VCaP (cell line): ENCODE data around the gene SALL4.
"Not testable (repeated sequence)": the region's sequence is repeated elsewhere in the genome, so short reads cannot be mapped to it uniquely, and the experiment has no call there.

Experiments used
- H3K27ac ChIP-seq: fragments of 450-650 bp; 2 replicates; pipeline ENCODE4 v1.5.1; 2017
- TF ChIP-seq, protein P1 (sequence below): fragments of 450-650 bp; conservative IDR thresholded peaks from 2 replicates; pipeline ENCODE4 v1.5.1; 2017; ENCODE audit warnings: mild to moderate bottlenecking, moderate library complexity

SALL4 gene

DNA sequence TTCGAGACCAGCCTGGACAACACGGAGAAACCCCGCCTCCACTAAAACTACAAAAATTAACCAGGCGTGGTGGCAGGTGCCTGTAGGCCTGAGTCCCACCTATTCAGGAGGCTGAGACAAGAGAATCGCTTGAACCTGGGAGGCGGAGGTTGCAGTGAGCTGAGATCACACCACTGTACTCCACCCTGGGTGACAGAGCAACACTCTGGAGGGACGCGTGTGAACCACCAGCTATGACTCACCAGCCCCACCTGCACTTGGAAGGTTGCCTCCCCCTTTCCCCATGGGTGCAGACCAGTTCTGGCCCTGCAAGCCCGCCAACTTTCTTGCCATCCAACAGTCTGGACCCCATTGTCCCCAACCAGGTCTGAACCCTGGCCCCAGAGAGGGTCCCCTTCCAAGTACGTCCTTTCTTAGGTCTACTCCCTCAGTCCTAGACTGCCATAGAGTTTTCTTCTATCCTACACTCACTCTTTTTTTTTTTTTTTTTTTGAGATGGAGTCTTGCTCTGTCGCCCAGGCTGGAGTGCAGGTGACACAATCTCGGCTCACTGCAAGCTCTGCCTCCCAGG, 63.4 kb downstream of the SALL4 start:
- no peak overlapping the region for H3K27ac ChIP-seq
- TF ChIP-seq, protein P1, sequence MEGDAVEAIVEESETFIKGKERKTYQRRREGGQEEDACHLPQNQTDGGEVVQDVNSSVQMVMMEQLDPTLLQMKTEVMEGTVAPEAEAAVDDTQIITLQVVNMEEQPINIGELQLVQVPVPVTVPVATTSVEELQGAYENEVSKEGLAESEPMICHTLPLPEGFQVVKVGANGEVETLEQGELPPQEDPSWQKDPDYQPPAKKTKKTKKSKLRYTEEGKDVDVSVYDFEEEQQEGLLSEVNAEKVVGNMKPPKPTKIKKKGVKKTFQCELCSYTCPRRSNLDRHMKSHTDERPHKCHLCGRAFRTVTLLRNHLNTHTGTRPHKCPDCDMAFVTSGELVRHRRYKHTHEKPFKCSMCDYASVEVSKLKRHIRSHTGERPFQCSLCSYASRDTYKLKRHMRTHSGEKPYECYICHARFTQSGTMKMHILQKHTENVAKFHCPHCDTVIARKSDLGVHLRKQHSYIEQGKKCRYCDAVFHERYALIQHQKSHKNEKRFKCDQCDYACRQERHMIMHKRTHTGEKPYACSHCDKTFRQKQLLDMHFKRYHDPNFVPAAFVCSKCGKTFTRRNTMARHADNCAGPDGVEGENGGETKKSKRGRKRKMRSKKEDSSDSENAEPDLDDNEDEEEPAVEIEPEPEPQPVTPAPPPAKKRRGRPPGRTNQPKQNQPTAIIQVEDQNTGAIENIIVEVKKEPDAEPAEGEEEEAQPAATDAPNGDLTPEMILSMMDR = no peak

DNA sequence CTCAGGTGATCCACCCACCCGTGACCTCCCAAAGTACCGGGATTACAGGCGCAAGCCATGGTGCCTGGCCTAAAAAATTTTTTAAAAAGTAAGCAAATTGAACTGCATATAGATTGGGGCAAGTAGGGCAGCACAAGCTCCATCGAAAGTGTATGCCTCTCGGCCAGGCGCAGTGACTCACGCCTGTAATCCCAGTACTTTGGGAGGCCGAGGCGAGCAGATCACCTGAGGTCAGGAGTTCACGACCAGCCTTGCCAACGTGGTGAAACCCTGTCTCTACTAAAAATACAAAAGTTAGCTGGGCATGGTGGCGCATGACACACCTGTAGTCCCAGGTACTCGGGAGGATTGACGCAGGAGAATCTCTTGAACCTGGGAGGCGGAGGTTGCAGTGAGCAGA, 64.1 kb downstream of the SALL4 start:
- not testable (repeated sequence) for H3K27ac ChIP-seq

DNA sequence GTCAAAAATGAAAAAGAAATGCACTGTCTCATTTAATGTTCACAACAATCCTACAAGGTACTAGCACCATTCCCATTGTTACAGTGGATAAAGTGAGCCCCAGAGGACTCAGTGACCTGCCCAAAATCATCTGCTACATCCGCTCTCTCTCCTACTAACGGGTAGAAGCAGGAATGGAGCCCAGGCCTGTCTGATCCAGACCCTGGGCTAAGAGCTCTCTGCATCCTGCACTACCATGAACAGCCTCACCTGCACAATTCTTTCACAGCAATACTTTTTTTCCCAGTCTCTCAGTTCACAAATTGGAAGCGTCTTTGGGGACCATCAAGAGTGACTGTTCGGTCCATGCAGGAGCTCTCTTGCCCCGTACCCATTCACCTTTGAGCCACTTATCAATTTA, 65.4 kb downstream of the SALL4 start:
- TF ChIP-seq, protein P1 = no peak

DNA sequence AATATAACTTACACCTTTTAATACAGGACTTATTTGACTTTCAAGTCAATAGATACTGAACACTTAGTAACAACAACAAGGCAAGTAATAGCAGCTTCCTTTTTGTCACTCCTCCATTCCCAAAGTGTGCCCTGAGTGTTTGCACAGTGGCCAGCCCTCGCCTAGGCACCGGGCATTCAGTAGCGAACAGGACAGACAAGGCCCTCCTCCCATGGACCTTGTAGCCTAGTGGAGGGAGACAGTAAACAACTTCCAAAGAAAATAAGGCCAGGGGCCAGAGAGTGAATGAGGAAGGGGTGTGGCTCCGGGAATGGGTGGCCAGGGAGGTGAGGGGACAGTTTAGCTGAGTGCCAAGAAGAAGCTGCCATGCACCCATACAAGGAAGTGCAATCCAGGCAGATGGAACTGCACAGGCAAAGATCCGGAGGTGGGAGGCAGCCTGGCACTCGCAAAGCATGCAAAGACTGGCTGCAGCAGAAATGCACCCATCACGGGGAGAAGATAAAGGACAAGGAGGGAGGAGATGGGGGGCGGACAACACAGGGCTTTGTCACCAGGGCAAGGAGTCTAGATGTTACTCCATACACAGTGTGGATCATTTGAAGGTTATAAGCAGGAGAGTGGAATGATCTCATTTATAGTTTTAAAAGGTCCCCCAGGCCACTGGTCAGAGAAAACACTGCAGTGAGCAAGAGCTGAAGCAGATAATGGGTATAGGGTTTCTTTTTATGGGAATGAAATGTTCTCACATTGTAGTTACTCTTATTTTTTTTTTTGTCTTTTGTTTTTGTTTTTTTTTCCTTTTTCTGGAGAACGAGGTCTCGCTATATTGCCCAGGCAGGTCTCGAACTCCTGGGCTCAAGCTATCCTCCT, 66.4 kb downstream of the SALL4 start:
- TF ChIP-seq, protein P1 = no peak
- peak overlapping the region; percentile 21; the same call in 1 of the 2 replicates for H3K27ac ChIP-seq

More for the DNA sequence above, 65.4 kb downstream of the SALL4 start:
- H3K27ac ChIP-seq = peak overlapping the region; percentile 9; the same call in 1 of the 2 replicates

DNA sequence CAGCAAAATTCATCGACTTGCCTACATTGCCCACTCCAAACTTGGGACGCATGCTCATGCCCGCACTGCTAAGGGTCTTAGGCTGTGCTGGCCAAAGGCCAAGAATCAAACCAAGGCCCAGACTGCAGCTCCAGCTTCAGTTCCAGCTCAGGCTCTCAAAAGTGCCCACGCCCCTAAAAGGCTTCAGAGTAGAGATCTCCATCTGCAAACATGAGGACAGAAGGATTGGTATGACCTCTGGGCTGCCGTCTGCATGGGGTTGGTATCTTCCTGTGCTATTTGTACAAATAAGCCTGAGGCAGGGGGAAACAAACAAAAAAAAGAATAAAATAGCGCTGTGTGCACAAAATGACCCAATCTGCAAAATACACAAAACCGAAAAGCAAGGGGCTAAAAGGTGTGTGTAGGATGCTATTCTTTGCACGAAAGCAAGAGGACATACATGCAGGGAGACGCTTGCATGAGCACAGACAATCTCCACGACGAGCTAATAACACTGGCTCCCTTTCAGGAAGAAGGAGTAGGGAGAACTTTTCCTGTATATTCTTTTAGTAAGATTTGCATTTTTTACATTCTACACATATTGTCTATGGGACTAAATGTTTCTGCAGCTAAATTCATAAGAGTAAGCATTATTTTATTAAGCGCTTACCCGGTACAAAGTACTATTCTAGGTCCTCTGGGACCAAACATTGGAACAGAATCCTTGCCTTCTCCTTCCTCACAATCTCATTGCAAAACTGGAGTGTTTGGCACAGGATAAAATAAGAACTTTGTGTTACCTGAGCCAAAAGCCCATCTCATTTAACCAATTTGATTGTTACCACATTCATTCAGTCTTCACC, 67.2 kb downstream of the SALL4 start:
- H3K27ac ChIP-seq = peak overlapping the region; percentile 21; the same call in 1 of the 2 replicates
- TF ChIP-seq, protein P1 = no peak

DNA sequence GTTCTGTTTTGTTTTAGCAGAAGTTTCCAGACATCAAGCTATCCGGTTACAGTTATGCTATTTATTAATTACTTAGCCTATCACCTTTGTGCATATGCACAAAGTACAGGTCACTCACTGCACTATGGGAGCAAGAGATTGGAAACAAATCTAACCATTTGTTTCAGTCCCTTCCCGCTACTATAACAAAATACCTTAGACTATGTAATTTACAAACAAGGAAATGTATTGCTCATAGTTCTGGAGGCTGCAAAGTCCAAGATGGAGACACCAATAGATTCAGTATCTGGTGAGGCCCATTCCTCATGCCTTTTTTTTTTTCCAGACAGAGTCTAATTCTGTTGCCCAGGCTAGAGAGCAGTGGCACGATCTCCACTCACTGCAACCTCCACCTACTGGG, 69.3 kb downstream of the SALL4 start:
- no peak overlapping the region for H3K27ac ChIP-seq
- TF ChIP-seq, protein P1 = no peak
